Thyroid gland (tissue), 4 donors: ENCODE data around the gene TWF2.

Source experiments
- POLR2A ChIP-seq, 2 donors: fragments of 450-650 bp; IDR thresholded peaks; one replicate each; pipeline ENCODE4 v1.6.1; 2017; ENCODE audit warnings: antibody characterized with exemption in 2 of 2, mild to moderate bottlenecking in 2 of 2, moderate library complexity in 1 of 2
- TF ChIP-seq, protein P1 (sequence below), 6 experiments: fragments of 200-600 bp in 3 of 6; fragments of 450-650 bp in 3 of 6; sonication (generic) in 3 of 6; IDR thresholded peaks; one replicate each; pipeline ENCODE4 v1.5.1; 2016 to 2019; ENCODE audit warnings: antibody characterized with exemption in 6 of 6, mild to moderate bottlenecking in 2 of 6, inconsistent platforms in 1 of 6, moderate library complexity in 1 of 6

DNA sequence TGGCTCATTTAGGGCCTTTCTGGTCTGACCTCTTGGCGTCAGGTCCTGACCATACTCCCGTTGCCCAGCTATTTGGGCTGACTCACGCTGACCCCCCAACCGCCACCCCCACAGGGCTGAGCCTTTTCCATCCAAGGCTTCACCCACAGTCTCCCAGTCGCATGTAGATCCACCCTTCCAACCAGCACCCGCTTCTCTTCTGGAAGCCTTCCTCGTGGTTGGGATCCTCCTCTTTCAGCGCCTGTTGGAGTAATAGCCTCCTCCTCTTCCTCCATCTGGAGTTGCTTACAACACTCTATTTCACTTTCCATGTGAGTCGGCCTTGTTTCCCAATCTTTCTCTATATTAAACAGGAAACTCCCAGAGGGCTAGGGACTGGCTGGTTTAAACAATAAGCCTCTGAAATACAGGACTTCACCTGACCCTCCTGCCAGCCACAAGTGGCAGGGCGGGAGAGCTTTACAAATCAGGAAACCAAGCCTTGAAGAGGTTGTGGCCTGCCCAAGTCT lies 43.1 kb downstream of the TWF2 start:
- no peak for TF ChIP-seq POLR2A (IDR thresholded peaks at IDR 0.05)
- TF ChIP-seq, protein P1, sequence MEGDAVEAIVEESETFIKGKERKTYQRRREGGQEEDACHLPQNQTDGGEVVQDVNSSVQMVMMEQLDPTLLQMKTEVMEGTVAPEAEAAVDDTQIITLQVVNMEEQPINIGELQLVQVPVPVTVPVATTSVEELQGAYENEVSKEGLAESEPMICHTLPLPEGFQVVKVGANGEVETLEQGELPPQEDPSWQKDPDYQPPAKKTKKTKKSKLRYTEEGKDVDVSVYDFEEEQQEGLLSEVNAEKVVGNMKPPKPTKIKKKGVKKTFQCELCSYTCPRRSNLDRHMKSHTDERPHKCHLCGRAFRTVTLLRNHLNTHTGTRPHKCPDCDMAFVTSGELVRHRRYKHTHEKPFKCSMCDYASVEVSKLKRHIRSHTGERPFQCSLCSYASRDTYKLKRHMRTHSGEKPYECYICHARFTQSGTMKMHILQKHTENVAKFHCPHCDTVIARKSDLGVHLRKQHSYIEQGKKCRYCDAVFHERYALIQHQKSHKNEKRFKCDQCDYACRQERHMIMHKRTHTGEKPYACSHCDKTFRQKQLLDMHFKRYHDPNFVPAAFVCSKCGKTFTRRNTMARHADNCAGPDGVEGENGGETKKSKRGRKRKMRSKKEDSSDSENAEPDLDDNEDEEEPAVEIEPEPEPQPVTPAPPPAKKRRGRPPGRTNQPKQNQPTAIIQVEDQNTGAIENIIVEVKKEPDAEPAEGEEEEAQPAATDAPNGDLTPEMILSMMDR (IDR thresholded peaks at IDR 0.05): no peak
